Measurements from ENCODE around the gene AFAP1L1. TPM values are rescaled to one million over a fixed set of nuclear protein-coding genes. Genes with fewer than 3 reads are reported as not detected.

Gene AFAP1L1
- polyA plus RNA-seq, 2 of the 4 experiments (the other 2 are of a cell fraction): 1.5 to 3.5 TPM

DNA sequence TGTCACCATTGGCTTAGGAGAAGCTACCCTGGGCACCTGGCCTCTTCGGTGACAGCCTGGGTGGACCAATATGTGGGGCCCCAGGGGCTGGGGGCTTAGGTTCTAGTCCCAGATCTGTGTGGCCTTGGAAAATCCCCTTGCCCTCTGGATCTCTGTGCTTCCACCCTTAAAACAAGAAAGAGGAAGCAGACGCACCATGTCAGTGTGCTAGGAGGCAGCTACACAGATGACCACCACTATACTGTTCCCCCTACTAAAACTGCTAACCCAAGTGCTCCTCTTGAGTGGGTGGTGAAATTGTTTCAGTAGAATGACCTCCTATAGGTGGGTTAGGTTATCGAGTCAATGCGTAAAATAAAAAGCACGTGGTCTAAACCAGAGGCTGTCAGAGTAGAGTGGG lies 31.0 kb downstream of the AFAP1L1 start:
- H3K27ac ChIP-seq: no peak overlapping the region
- no peak overlapping the region for H3K4me3 ChIP-seq
- TF ChIP-seq, protein P1, sequence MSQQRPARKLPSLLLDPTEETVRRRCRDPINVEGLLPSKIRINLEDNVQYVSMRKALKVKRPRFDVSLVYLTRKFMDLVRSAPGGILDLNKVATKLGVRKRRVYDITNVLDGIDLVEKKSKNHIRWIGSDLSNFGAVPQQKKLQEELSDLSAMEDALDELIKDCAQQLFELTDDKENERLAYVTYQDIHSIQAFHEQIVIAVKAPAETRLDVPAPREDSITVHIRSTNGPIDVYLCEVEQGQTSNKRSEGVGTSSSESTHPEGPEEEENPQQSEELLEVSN (IDR thresholded peaks at IDR 0.05; ENCODE audit: borderline replicate concordance, low read depth): no peak
- TF ChIP-seq ZFP36 (IDR thresholded peaks at IDR 0.05; ENCODE audit: borderline replicate concordance, partially characterized antibody) (no peak), CEBPB (IDR thresholded peaks at IDR 0.05) (no peak), ZNF302 (CRISPR knock-in tag; IDR thresholded peaks at IDR 0.05) (no peak)
- DNase-seq (ENCODE audit: low read depth in 1 of 2, low spot score in 1 of 2) (no peak), FAIRE-seq (no peak), ATAC-seq (no peak)
- ChIA-PET POLR2A (no interaction called here), CTCF (interaction anchor here (1.1 to 2.5 kb wide), 3 partner anchors 10 to 15 kb away, joined by 3 to 10 read pairs (median 4); no protein-coding TSS in a partner anchor)
- 97% methylated on average over 5 of the region's 5 CpGs for WGBS (ENCODE audit: missing lambda C conversion rate)
- no peaks in the 10 kb centered on the region for H3K9me3 ChIP-seq
- H3K4me2 ChIP-seq: no peak overlapping the region
- no peaks in the 10 kb centered on the region for H3K4me1 ChIP-seq

GRCh38 chr5:149303210-149303609 lies 31.6 kb downstream of the AFAP1L1 start:
- no peak for FAIRE-seq
- 68% methylated on average over 4 of the region's 4 CpGs for WGBS (ENCODE audit: missing lambda C conversion rate)
- POLR2A ChIA-PET: no interaction called here

GRCh38 chr5:149304195-149305078 lies 32.8 kb downstream of the AFAP1L1 start:
- Histone ChIP-seq H3K4me1 (no peaks in the 10 kb centered on the region), H3K27ac (no peak overlapping the region), H3K4me2 (no peak overlapping the region), H3K4me3 (no peak overlapping the region), H3K9me3 (no peaks in the 10 kb centered on the region)
- 87% methylated on average over 11 of the region's 11 CpGs for WGBS (ENCODE audit: missing lambda C conversion rate)
- no peak for ATAC-seq
- CTCF ChIA-PET: interaction anchor here (0.5 to 5.8 kb wide), 3 partner anchors 9 to 89 kb away, joined by 3 to 37 read pairs (median 5); no protein-coding TSS in a partner anchor
- TF ChIP-seq TFCP2L1 (CRISPR knock-in tag; IDR thresholded peaks at IDR 0.05) (no peak), ZNF302 (CRISPR knock-in tag; IDR thresholded peaks at IDR 0.05) (no peak), CTCF (IDR thresholded peaks at IDR 0.05) (no peak), RCOR1 (IDR thresholded peaks at IDR 0.05; ENCODE audit: low read depth, low read length) (no peak), KDM1A (IDR thresholded peaks at IDR 0.05; ENCODE audit: low read depth) (no peak), JUNB (IDR thresholded peaks at IDR 0.05) (no peak), ESRRA (IDR thresholded peaks at IDR 0.05; ENCODE audit: borderline replicate concordance, low read length) (no peak), HOXB13 (CRISPR knock-in tag; IDR thresholded peaks at IDR 0.05; ENCODE audit: low read depth) (no peak), FOSB (CRISPR knock-in tag; IDR thresholded peaks at IDR 0.05) (no peak), CHD4 (IDR thresholded peaks at IDR 0.05; ENCODE audit: borderline replicate concordance) (no peak), ZC3H11A (IDR thresholded peaks at IDR 0.05) (no peak)
- TF ChIP-seq, protein P2, sequence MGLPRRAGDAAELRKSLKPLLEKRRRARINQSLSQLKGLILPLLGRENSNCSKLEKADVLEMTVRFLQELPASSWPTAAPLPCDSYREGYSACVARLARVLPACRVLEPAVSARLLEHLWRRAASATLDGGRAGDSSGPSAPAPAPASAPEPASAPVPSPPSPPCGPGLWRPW (IDR thresholded peaks at IDR 0.05): no peak
- TF ChIP-seq, protein P3, sequence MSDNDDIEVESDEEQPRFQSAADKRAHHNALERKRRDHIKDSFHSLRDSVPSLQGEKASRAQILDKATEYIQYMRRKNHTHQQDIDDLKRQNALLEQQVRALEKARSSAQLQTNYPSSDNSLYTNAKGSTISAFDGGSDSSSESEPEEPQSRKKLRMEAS (IDR thresholded peaks at IDR 0.05): no peak
- no peak for FAIRE-seq
- no peak for DNase-seq (ENCODE audit: low read depth in 1 of 2, low spot score in 1 of 2)
- POLR2A ChIA-PET: no interaction called here

More at GRCh38 chr5:149303210-149303609, 31.6 kb downstream of the AFAP1L1 start:
- DNase-seq (ENCODE audit: low read depth in 1 of 2, low spot score in 1 of 2) (no peak), ATAC-seq (no peak)
- H3K4me1 ChIP-seq: no peaks in the 10 kb centered on the region
- no peaks in the 10 kb centered on the region for H3K9me3 ChIP-seq
- TF ChIP-seq, protein P1 (IDR thresholded peaks at IDR 0.05; ENCODE audit: borderline replicate concordance, low read depth): no peak
- TF ChIP-seq HOXA7 (CRISPR knock-in tag; IDR thresholded peaks at IDR 0.05) (no peak), EHMT2 (IDR thresholded peaks at IDR 0.05; ENCODE audit: low read depth) (no peak), POLR2A (IDR thresholded peaks at IDR 0.05; ENCODE audit: low read length) (no peak), EHF (CRISPR knock-in tag; IDR thresholded peaks at IDR 0.05) (no peak), NR3C1 (IDR thresholded peaks at IDR 0.05) (no peak)
- no peak overlapping the region for H3K4me2 ChIP-seq
- CTCF ChIA-PET: interaction anchor here (2.5 kb wide), 1 partner anchor 14 kb away, joined by 10 read pairs; no protein-coding TSS in a partner anchor
- no peak overlapping the region for H3K27ac ChIP-seq
- no peak overlapping the region for H3K4me3 ChIP-seq
